GM12865 (cell line): ENCODE data around the gene IFNK.

Experiments
- DNase-seq: peaks from one replicate; pipeline ENCODE4 v3.0.0; 2010; ENCODE audit warnings: low read depth
- H3K4me3 ChIP-seq: 2 replicates; pipeline ENCODE4 v1.5.1; 2011; ENCODE audit warnings: mild to moderate bottlenecking, low read depth, low read length, control low read depth
- TF ChIP-seq, protein P1 (sequence below): IDR thresholded peaks from 2 replicates; pipeline ENCODE4 v1.5.1; 2011; ENCODE audit warnings: low read length, control low read depth, low read depth, inconsistent platforms; ENCODE audit not compliant: insufficient read depth; ENCODE audit errors: missing control alignments

Gene IFNK, protein sequence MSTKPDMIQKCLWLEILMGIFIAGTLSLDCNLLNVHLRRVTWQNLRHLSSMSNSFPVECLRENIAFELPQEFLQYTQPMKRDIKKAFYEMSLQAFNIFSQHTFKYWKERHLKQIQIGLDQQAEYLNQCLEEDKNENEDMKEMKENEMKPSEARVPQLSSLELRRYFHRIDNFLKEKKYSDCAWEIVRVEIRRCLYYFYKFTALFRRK

DNA sequence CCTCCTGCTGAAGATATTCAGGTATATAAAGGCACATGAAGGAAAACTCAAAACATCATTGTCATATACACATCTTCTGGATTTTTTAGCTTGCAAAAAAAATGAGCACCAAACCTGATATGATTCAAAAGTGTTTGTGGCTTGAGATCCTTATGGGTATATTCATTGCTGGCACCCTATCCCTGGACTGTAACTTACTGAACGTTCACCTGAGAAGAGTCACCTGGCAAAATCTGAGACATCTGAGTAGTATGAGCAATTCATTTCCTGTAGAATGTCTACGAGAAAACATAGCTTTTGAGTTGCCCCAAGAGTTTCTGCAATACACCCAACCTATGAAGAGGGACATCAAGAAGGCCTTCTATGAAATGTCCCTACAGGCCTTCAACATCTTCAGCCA is at the start of gene IFNK:
Gene IFNK (plus strand): TSS at position 55 of the 400 bp plus-strand sequence. CDS start 47 bp downstream, at position 102.
- no peak within 1 kb of the TSS for H3K4me3 ChIP-seq
- TF ChIP-seq, protein P1, sequence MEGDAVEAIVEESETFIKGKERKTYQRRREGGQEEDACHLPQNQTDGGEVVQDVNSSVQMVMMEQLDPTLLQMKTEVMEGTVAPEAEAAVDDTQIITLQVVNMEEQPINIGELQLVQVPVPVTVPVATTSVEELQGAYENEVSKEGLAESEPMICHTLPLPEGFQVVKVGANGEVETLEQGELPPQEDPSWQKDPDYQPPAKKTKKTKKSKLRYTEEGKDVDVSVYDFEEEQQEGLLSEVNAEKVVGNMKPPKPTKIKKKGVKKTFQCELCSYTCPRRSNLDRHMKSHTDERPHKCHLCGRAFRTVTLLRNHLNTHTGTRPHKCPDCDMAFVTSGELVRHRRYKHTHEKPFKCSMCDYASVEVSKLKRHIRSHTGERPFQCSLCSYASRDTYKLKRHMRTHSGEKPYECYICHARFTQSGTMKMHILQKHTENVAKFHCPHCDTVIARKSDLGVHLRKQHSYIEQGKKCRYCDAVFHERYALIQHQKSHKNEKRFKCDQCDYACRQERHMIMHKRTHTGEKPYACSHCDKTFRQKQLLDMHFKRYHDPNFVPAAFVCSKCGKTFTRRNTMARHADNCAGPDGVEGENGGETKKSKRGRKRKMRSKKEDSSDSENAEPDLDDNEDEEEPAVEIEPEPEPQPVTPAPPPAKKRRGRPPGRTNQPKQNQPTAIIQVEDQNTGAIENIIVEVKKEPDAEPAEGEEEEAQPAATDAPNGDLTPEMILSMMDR = no peak
- DNase-seq = no peak

DNA sequence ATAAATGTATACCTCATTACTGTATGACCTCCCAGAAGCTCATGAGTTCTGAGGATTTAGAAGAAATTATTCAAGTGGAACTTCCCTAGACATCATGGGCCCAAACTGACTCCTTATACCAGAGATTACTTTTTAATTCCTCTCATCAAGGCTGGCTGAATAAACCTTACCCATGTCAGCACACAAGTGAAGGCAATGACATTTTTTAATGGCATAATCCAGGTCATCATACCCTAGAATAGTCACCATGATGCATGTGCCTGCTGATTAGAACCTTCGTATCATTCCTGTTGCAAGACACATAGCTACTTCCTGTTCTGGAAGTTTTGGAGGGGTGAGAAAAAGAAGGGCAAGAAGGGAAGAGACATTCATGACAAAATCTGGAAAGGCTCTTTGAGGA is 49.8 kb upstream of the IFNK start:
- TF ChIP-seq, protein P1 = no peak
- DNase-seq = no peak
- no peak overlapping the region for H3K4me3 ChIP-seq

DNA sequence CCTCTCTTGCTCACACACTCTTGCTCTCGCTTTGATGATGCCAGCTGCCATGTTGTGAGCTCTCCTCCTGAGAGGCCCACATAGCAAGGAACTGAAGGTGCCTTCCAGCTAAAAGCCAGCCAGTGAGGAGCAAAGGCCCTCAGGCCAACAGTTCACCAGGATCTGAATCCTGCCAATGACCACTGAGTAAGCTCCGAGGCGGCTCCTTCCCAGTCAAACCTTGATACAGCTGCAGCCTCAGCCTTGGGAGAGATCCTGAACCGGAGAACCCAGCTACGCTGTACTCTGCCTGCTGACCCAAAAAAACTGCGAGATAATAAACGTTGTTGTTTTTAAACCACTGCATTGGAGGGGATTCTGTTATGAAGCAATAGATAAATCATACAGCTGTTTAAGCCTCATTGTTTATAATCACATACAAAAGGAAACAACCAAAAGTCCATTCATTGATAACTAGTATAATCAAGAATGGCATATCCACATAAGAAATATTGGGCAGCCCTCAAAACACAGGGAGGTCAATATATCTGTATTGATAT is 49.0 kb upstream of the IFNK start:
- no peak overlapping the region for H3K4me3 ChIP-seq
- TF ChIP-seq, protein P1 = no peak
- no peak for DNase-seq

DNA sequence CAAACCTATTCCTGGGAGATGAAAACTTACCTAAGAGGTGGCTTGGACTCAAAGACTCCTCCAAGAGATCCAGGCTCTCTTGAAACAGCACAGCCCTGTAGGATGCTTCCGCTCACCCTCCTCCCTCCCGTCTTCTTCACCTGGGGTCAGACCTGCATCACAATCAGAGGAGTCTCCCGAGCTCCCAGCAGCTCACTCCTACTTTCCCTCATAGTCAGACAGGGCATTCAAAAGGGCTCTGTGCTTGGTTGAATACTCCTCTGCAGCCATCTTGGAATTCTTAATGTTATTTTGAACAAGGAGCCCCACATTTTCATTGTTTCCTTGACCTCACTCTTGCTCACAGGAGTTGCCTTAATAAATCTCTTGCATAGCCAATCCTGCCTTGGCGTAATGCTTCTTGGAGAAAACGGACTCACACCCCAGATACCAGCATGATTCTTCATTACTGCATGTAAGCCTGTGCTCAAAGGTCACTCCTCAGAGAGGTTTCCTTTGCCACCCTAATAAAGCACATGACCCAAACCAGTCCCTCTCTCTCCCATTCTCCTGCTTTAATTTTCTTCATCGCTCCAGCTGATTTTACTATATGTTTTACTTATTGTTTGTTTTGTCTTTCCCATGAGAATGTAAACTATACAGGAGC is 47.1 kb upstream of the IFNK start:
- TF ChIP-seq, protein P1 = no peak
- H3K4me3 ChIP-seq = no peak overlapping the region
- DNase-seq = no peak

DNA sequence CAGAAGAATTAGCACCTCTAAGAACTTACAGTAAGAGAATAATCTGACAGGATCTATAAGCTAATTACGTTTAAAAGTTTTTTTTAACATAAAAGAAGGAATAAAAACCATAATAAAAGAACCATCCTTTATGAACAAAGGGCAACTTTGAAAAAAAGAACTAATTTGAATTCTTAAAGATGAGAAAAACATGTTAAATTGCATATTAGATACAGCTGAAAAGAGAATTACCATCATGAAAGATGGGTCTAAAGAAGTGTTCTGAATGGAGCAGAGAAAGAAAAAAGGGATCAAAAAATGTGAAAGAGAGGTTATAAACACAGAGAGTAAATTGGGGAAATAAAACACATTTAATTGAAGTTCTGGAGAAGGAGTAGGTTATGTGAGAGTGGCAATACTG is 45.8 kb upstream of the IFNK start:
- TF ChIP-seq, protein P1 = no peak

DNA sequence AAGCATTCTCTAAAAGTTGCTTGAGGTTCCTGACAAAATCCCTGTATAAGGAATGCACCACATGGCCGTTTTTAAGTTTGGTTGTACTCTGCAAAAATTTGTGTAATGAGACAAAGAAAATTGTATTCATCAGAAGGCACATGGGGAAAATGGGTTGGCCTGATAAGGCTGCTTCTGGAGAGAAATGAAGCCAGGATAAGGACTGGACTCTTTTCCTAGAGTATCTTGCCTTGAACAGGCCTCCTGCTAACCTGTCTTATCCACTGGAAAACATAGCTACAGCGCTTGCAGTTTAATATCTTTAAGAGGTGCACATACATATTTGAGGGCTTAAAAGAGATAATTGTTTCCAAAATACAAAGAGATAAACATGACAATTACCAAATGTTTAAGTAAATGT is 41.4 kb upstream of the IFNK start:
- no peak for DNase-seq
- TF ChIP-seq, protein P1 = no peak
- H3K4me3 ChIP-seq = no peak overlapping the region

More for the DNA sequence above, 45.8 kb upstream of the IFNK start:
- no peak overlapping the region for H3K4me3 ChIP-seq
- DNase-seq = no peak
